Naive B cell (primary cell): ENCODE measurements around the gene BCAS1. TPM values are rescaled to one million over a fixed set of nuclear protein-coding genes. Genes with fewer than 3 reads are reported as not detected.

Experiments
- ATAC-seq, 2 donors: fragments of 150-1000 bp; cut with Tn5 transposase; 2 replicates each; pipeline ENCODE4 v1.10.0; 2021; ENCODE audit warnings: low read depth in 2 of 2, mild to moderate bottlenecking in 2 of 2, moderate library complexity in 2 of 2
- DNase-seq: peaks from one replicate; pipeline ENCODE4 v3.0.0; 2022
- H3K27ac Mint-ChIP-seq, 6 donors: one replicate each; pipeline ENCODE4 v1.8.0; 2020 to 2022; ENCODE audit warnings: mild to moderate bottlenecking in 6 of 6, mixed read lengths in 6 of 6, moderate library complexity in 5 of 6, inconsistent platforms in 2 of 6
- H3K27me3 Mint-ChIP-seq, 3 donors: one replicate each; pipeline ENCODE4 v1.8.0; 2021 to 2022; ENCODE audit warnings: mixed read lengths in 3 of 3, mild to moderate bottlenecking in 1 of 3
- H3K36me3 Mint-ChIP-seq, 2 donors: one replicate each; pipeline ENCODE4 v1.8.0; 2020 to 2022; ENCODE audit warnings: mixed read lengths in 2 of 2, inconsistent platforms in 1 of 2, mild to moderate bottlenecking in 1 of 2
- H3K4me1 Mint-ChIP-seq, 3 donors: one replicate each; pipeline ENCODE4 v1.8.0; 2020 to 2022; ENCODE audit warnings: mixed read lengths in 3 of 3, inconsistent platforms in 1 of 3, mild to moderate bottlenecking in 1 of 3, moderate library complexity in 1 of 3
- H3K4me3 Mint-ChIP-seq, 8 donors: one replicate each; pipeline ENCODE4 v1.8.0; 2020 to 2022; ENCODE audit warnings: mild to moderate bottlenecking in 8 of 8, mixed read lengths in 8 of 8, moderate library complexity in 8 of 8, inconsistent platforms in 2 of 8
- H3K9me3 Mint-ChIP-seq, 7 donors: one replicate each; pipeline ENCODE4 v1.8.0; 2020 to 2022; ENCODE audit warnings: mixed read lengths in 7 of 7, mild to moderate bottlenecking in 5 of 7, inconsistent platforms in 2 of 7, moderate library complexity in 1 of 7
- polyA plus RNA-seq, 6 donors: library from polyadenylated mRNA; unstranded; fragments of 300-500 nt; fragmentation: Illumina TruSeq; gene quantifications; one replicate each; pipeline ENCODE4 v1.2.3, GENCODE V29; 2021; ENCODE audit warnings: low read depth in 6 of 6

Gene BCAS1
- polyA plus RNA-seq, 6 donors from 2014 or later, result 0.19 to 0.23 TPM; not detected in 4

DNA sequence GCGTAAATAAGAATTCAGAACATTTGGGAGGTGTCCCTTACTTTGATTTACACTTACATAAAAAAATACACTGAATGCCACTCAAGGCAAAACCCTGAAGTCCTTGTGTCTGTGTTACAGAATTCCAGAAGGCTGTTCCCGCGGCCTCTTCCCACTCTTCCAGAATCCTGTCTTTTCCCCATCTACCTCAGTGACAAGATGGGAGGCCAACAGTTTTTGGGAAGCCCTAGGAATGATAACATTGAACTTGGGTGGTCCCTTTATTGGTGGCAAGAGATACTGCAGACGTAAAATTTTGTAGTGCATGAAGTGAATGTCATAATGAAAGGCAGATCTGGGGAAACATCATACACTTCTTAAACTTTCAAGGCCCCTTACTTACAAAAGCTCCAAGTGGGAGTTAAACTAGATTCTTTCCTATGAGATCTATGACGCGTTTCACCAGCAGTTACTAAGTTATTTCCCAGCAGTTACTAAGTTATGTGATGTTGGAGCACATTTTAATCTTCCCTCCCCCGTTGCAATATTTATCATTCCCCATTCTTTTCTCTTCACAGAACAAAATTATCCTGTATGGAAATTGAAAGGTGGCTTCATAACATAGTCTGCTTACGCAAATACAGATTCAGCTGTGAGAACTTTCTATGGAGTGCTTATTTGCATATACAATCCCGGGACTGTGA, 79.5 kb downstream of the BCAS1 start:
- H3K4me1 Mint-ChIP-seq, result no peaks in the 10 kb centered on the region
- no peak overlapping the region for H3K27ac Mint-ChIP-seq
- no peak overlapping the region for H3K4me3 Mint-ChIP-seq
- H3K9me3 Mint-ChIP-seq, result no peaks in the 10 kb centered on the region
- DNase-seq (no peak), ATAC-seq (no peak)
- no peaks in the 10 kb centered on the region for H3K36me3 Mint-ChIP-seq
- peaks cover 16 to 41% (median 26%) of the 10 kb centered on the region in 3 donors for H3K27me3 Mint-ChIP-seq

DNA sequence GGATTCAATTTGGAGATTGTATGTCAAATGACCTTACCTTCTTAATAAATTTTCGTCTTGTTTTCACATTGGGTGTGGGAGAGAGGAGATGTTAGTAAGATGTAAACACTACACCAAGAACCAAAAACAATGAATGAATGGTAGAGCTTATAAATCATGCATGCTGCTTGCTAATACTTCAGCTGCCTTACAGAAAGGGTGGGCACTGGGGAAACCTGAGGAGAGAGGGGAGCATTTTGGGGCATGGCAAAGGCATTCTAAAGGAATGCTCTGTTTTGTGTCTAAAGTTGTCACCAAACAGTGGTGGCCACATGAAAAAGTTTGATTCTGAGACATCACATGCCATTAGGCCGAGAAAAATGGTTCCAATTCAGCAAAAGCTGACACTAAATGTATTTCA, 80.4 kb downstream of the BCAS1 start:
- H3K4me3 Mint-ChIP-seq, result no peak overlapping the region
- no peak overlapping the region for H3K27ac Mint-ChIP-seq
- ATAC-seq, result no peak
- H3K9me3 Mint-ChIP-seq, result no peaks in the 10 kb centered on the region
- no peaks in the 10 kb centered on the region for H3K36me3 Mint-ChIP-seq
- peaks cover 16 to 40% (median 29%) of the 10 kb centered on the region in 3 donors for H3K27me3 Mint-ChIP-seq
- no peak for DNase-seq
- H3K4me1 Mint-ChIP-seq, result no peaks in the 10 kb centered on the region

DNA sequence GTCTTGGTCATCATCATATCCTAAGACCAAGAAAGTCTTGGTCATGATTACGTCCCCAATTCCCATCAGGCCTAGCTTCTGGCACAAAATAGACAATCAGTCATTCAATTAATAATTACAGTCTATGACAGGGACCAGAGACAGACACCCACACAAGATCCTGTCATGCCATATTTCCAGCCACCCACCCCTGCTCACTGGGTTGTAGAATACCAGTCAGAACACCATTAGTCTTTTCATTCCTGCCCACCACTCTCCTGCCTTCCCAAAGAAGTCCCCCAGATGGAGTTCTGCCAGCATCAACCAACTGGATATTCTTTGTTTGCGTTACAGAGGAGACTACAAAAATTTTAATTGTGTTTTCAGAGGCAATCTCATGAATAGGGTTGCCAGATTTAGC, 81.0 kb downstream of the BCAS1 start:
- Mint-ChIP-seq H3K4me3 (no peak overlapping the region), H3K27me3 (peaks cover 16 to 46% (median 35%) of the 10 kb centered on the region in 3 donors), H3K27ac (peak overlapping the region in 1 of 6 donors; percentile 14), H3K4me1 (no peaks in the 10 kb centered on the region), H3K9me3 (no peaks in the 10 kb centered on the region), H3K36me3 (no peaks in the 10 kb centered on the region)
- DNase-seq (no peak), ATAC-seq (no peak)

DNA sequence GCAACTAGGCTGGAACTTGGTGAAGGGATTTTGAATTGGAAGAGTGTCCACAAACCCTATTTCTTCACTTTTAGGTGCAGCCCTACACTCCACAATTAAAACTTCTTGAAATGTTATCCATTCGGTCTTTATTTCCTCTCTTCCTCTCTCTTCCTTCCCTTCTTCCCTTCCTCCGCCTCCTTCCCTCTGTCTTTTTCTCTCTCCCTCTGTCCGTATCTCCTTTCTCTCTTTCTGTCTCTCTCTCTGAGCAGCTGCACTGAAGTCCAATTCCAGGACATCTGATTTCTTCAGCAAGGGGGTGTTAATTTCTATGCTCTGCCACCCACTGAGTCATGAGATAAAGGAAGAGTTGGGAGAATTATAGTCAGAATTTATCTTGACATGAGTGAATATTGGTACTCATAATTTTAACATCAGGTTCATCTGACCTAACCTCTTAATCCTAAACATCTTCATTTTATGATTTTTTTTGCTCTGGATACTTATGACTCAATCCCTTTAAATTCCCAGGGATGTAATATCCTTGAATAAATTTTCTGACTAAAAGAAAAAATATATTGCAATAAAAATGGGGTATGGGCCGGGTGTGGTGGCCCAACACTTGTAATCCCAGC, 84.2 kb downstream of the BCAS1 start:
- Mint-ChIP-seq H3K36me3 (no peaks in the 10 kb centered on the region), H3K4me3 (peak overlapping the region in 1 of 8 donors; percentile 8), H3K27me3 (peaks cover 15 to 46% (median 31%) of the 10 kb centered on the region in 3 donors), H3K4me1 (no peaks in the 10 kb centered on the region), H3K27ac (no peak overlapping the region), H3K9me3 (no peaks in the 10 kb centered on the region)
- DNase-seq (no peak), ATAC-seq (no peak)

DNA sequence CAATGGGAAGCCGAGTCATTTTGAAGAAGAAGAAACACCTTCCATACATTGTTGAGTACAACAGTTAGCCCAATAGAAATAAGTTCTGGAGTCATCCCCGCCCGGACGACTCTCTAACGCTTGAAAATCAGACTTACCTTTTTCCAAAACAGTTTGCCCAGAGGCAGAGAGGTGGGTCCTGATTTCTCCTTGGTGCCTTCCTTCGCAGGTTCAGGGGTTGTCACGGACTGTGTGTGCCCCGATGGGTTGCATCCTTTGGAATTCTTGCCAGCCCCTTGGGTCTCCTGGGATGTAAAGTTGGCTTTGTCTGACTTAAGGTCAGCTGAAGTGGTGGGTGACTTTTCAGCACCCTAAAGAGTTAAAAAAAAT, 85.3 kb downstream of the BCAS1 start:
- H3K27me3 Mint-ChIP-seq, result peaks cover 14 to 40% (median 29%) of the 10 kb centered on the region in 3 donors
- no peaks in the 10 kb centered on the region for H3K36me3 Mint-ChIP-seq

DNA sequence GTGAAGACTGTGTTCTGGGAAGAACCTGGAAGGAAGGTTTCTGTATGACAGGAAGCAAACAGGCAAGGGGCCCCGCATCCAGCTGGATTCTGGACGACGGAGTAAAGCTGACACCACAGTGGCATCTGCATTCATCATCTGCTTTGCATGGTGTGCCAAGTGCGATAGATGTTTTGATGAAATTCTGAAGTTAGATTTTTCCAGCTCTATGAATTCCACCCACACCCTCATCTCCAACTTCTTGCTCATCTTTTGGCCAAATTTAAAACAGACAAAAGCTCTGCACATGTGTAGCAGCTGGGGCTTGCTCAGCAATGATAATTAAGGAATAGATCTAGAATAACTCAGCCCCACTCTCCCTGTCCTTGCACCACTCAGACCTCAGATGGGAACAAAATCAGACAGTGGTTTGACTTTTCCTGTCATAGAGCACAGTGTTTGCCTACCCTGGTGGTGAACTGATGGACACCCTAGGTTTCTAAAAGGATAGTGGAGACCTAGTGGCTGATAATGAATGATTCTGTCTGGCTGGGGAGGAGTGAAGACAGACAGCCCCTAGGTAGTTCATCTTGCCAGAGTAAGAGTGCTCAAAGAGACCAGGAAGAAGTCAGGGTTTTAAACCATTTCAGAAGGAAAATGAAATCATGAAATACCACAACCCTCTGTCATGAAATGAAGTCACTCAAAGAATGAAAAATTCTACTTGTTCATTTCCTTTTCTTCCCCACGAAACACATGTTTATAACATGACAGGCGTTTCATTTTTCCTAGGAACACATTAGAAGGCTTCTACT, 85.8 kb downstream of the BCAS1 start:
- no peaks in the 10 kb centered on the region for H3K9me3 Mint-ChIP-seq
- peaks cover 11 to 40% (median 29%) of the 10 kb centered on the region in 3 donors for H3K27me3 Mint-ChIP-seq
- ATAC-seq (no peak), DNase-seq (no peak)
- no peaks in the 10 kb centered on the region for H3K4me1 Mint-ChIP-seq
- no peaks in the 10 kb centered on the region for H3K36me3 Mint-ChIP-seq
- H3K27ac Mint-ChIP-seq, result peak overlapping the region in 1 of 6 donors; percentile 7
- H3K4me3 Mint-ChIP-seq, result peak overlapping the region in 1 of 8 donors; percentile 12

More for the DNA sequence above, 85.3 kb downstream of the BCAS1 start:
- Mint-ChIP-seq H3K27ac (no peak overlapping the region), H3K4me3 (no peak overlapping the region), H3K9me3 (no peaks in the 10 kb centered on the region), H3K4me1 (no peaks in the 10 kb centered on the region)
- ATAC-seq, result no peak
- DNase-seq, result no peak

DNA sequence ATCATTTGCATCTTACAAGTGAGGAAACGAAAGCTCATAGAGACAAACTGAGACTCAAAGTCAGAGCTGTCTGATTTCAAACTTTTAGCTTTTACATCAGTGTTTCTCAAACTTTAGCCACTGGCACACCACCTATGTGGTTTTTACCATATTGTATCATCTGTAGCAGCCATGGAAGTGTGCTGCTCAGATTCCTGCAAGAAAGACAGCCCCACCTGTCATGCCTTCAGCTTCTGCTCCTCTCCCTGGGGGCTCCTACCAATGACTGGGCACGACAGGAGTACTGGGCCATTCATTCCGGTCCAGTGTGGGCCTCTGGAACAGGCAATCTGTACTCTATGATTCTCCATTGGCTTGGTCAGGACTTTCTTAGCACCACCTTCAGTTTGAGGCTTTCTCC, 87.0 kb downstream of the BCAS1 start:
- peaks cover 0 to 2% (median 0%) of the 10 kb centered on the region in 7 donors for H3K9me3 Mint-ChIP-seq
- H3K27me3 Mint-ChIP-seq, result peaks cover 15 to 38% (median 38%) of the 10 kb centered on the region in 3 donors
- DNase-seq (no peak), ATAC-seq (no peak)
- H3K27ac Mint-ChIP-seq, result no peak overlapping the region
- no peaks in the 10 kb centered on the region for H3K36me3 Mint-ChIP-seq
- no peak overlapping the region for H3K4me3 Mint-ChIP-seq
- no peaks in the 10 kb centered on the region for H3K4me1 Mint-ChIP-seq

DNA sequence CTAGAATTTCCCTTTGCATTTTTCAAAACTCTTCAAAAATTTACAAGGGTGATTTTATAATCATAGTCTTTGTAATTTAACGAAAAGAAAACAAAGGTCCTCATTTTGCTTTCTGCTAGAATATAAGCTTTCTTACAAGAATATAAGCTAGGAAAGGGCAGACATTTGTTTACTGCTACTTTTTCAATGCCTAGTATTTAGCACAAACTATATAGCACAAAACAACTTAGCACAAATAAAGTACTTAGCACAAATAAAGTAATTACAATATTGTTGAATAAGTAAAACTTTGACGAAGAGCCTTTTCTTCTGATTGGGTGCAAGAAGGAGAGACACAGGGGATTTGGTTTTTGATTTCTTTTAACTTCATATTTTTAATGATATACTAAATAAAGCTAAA, 87.8 kb downstream of the BCAS1 start:
- Mint-ChIP-seq H3K9me3 (peaks cover 0 to 2% (median 0%) of the 10 kb centered on the region in 7 donors), H3K36me3 (no peaks in the 10 kb centered on the region), H3K27ac (no peak overlapping the region), H3K4me3 (no peak overlapping the region), H3K4me1 (no peaks in the 10 kb centered on the region), H3K27me3 (peaks cover 14 to 37% (median 30%) of the 10 kb centered on the region in 3 donors)
- no peak for ATAC-seq
- no peak for DNase-seq

DNA sequence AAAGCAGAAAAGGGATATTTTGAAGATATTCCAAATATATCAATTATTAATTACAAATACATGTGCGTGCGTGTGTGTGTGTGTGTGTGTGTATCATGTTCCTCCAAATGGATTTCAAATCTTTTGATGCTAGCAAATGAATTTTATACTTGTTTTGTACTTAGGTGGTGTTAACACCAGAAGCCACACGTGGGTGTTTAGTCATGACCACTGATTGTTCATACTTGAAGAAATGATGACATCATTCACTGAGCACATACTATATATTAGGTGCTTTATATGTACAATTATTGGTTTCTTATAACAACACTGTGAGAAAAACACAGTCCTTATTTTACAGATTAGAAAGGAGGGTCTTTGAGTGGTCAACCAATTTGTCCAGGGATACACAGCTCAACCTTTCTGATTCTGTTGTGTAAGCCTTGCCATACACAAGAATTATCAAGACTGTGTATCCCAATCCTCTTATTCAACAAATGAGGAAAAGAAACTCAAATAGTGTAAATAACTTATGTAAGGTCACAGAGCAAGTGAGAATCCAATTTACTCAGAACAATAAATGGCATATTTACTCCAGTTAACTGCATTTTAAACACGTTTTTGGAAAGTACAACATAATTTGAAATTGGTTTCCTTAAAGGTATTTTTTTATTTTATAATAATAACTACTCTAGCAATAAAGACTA, 88.5 kb downstream of the BCAS1 start:
- DNase-seq (no peak), ATAC-seq (no peak)
- peaks cover 0 to 3% of the 10 kb centered on the region in 2 donors for H3K36me3 Mint-ChIP-seq
- peaks cover under 1 to 7% (median 2%) of the 10 kb centered on the region in 7 donors for H3K9me3 Mint-ChIP-seq
- no peak overlapping the region for H3K27ac Mint-ChIP-seq
- peaks cover 11 to 34% (median 26%) of the 10 kb centered on the region in 3 donors for H3K27me3 Mint-ChIP-seq
- H3K4me3 Mint-ChIP-seq, result no peak overlapping the region
- no peaks in the 10 kb centered on the region for H3K4me1 Mint-ChIP-seq

DNA sequence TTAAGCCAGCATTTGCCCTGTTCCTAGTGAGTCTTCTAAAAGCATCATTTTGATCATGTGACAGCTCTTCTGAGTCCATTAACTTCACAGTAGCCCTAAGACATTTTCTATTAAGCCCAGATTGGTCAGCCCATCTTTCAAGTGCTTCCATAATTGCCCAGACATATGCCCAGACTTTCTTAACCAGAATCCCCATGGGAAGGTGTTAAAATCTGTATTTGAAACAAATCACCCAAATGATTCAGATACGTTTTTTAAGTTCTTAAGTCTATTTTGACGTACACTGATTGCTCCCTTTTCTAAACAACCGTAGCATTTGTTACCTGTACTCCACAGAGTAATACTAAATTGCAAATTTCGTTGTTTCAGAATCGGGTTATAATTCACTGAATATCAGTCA, 89.3 kb downstream of the BCAS1 start:
- peaks cover 11 to 37% (median 23%) of the 10 kb centered on the region in 3 donors for H3K27me3 Mint-ChIP-seq
- H3K36me3 Mint-ChIP-seq, result peaks cover 0 to 7% of the 10 kb centered on the region in 2 donors
- DNase-seq (no peak), ATAC-seq (no peak)
- no peak overlapping the region for H3K4me3 Mint-ChIP-seq
- H3K27ac Mint-ChIP-seq, result no peak overlapping the region
- peaks cover 2 to 10% (median 4%) of the 10 kb centered on the region in 7 donors for H3K9me3 Mint-ChIP-seq
- H3K4me1 Mint-ChIP-seq, result no peaks in the 10 kb centered on the region

DNA sequence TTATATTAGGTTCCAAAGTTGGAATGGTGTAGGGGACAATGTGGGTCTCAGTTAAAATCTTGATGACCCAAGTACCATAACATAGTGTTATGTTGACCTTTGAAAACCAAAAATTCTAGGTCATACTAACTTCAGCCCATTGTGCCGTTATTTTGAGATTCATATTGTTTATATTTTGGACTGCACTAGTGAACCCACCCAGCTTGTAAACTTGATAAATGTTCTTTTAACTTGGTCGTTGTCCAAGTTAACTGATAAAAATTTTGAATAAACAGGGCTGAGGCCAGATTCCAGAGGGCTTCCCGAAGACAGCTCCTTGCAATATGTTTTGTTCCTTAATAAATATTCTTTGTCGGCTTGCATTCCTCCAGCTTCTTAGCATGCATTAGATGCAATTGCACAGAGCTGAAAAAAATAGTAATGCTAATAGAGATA, 90.3 kb downstream of the BCAS1 start:
- Mint-ChIP-seq H3K36me3 (peaks cover 0 to 7% of the 10 kb centered on the region in 2 donors), H3K27ac (no peak overlapping the region), H3K27me3 (peaks cover 11 to 35% (median 18%) of the 10 kb centered on the region in 3 donors), H3K9me3 (peaks cover 2 to 10% (median 4%) of the 10 kb centered on the region in 7 donors), H3K4me3 (no peak overlapping the region), H3K4me1 (no peaks in the 10 kb centered on the region)
- no peak for DNase-seq
- no peak for ATAC-seq

DNA sequence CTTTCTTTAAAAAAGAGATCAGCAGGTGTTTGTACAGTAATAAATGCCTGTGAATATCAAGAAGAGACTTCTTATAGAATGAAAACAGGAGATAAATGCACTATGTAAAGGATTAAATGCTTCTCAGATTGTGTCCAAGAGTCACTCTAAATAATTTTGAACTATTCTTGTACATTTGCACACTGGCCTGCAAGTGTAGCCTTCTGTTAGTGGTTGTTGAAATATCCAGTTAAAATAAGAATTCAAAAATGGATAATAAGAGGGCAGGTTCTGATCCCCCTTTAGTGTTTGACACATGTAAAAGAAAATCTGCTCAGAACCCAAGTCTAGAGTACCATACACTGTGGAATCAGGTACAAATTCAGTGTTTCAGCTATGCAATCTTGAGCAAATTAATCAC, 91.9 kb downstream of the BCAS1 start:
- H3K4me3 Mint-ChIP-seq, result no peak overlapping the region
- ATAC-seq (no peak), DNase-seq (no peak)
- peaks cover 4 to 22% (median 5%) of the 10 kb centered on the region in 3 donors for H3K27me3 Mint-ChIP-seq
- H3K4me1 Mint-ChIP-seq, result no peaks in the 10 kb centered on the region
- H3K9me3 Mint-ChIP-seq, result peaks cover 3 to 23% (median 7%) of the 10 kb centered on the region in 7 donors
- peaks cover 0 to 12% of the 10 kb centered on the region in 2 donors for H3K36me3 Mint-ChIP-seq
- H3K27ac Mint-ChIP-seq, result no peak overlapping the region

DNA sequence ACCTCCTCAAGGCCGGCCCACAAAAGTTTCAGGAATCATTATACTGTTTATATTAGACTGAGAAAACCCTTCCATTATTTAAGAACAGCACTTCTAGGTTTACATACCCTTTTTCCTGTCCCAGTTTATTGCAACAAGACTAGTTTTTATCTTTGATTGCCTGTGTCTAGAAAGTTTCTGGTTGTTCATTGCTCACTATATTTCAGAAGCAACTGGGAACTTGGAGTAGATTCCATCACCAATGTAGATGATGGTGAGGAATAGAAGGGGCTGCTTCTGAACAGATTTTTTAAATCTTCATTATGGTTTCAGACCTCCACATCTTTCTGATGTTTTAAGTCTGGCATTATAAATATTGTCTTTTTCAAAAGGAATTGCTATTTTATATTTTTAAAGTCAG, 93.0 kb downstream of the BCAS1 start:
- Mint-ChIP-seq H3K27ac (no peak overlapping the region), H3K4me1 (no peaks in the 10 kb centered on the region), H3K4me3 (no peak overlapping the region), H3K27me3 (peaks cover 0 to 19% (median 5%) of the 10 kb centered on the region in 3 donors), H3K9me3 (peaks cover 4 to 26% (median 9%) of the 10 kb centered on the region in 7 donors), H3K36me3 (peaks cover 0 to 15% of the 10 kb centered on the region in 2 donors)
- no peak for ATAC-seq
- DNase-seq, result no peak
